H1 (cell line): Measurements from ENCODE around the gene GMCL2. TPM values are rescaled to one million over a fixed set of nuclear protein-coding genes. Genes with fewer than 3 reads are reported as not detected.

Experiments
- CTCF ChIA-PET: fragments of 300-600 bp; sonication (Branson Sonifier 250); formaldehyde crosslinking; loops from one replicate; lab custom pipeline; 2021; ENCODE audit not compliant: partially characterized antibody; lab: Charles Lee
- POLR2A ChIA-PET: fragments of 300-600 bp; sonication (Branson Sonifier 250); formaldehyde crosslinking; loops from one replicate; lab custom pipeline; 2021; ENCODE audit warnings: inconsistent platforms; ENCODE audit not compliant: partially characterized antibody; lab: Charles Lee
- DNase-seq, 2 experiments: peaks; one replicate each; pipeline versions ENCODE4 v3.0.0 to v3.0.0-alpha.2; 2010 to 2022; ENCODE audit warnings: low spot score in 2 of 2, low read depth in 1 of 2, mixed read lengths in 1 of 2
- FAIRE-seq: peaks from 2 replicates; lab custom pipeline; 2011; peaks lifted over from hg19 to GRCh38; lab: Jason Lieb, UNC
- H2AFZ ChIP-seq: 2 replicates; pipeline ENCODE4 v1.8.1; 2012; ENCODE audit warnings: low read length, inconsistent platforms
- H2AK5ac ChIP-seq: 2 replicates; pipeline ENCODE4 v1.6.1; 2013; ENCODE audit warnings: low read depth, low read length
- H2BK120ac ChIP-seq: replicated peaks from 2 replicates; pipeline ENCODE3; 2013; ENCODE audit warnings: low read depth, low read length, inconsistent platforms
- H2BK12ac ChIP-seq: 2 replicates; pipeline ENCODE4 v1.6.1; 2013; ENCODE audit warnings: low read depth, low read length
- H2BK15ac ChIP-seq: 2 replicates; pipeline ENCODE4 v1.6.1; 2013; ENCODE audit warnings: low read length
- H2BK20ac ChIP-seq: 2 replicates; pipeline ENCODE4 v1.6.1; 2013; ENCODE audit warnings: low read length
- H2BK5ac ChIP-seq: 2 replicates; pipeline ENCODE4 v1.6.1; 2013; ENCODE audit warnings: low read depth, low read length
- H3K14ac ChIP-seq: 2 replicates; pipeline ENCODE4 v1.6.1; 2013; ENCODE audit warnings: inconsistent platforms; ENCODE audit not compliant: insufficient read length
- H3K18ac ChIP-seq: 2 replicates; pipeline ENCODE4 v1.6.1; 2013; ENCODE audit warnings: low read length; ENCODE audit errors: extremely low read depth
- H3K23ac ChIP-seq: 2 replicates; pipeline ENCODE4 v1.6.1; 2013; ENCODE audit warnings: inconsistent platforms; ENCODE audit not compliant: insufficient read length
- H3K23me2 ChIP-seq: 2 replicates; pipeline ENCODE4 v1.6.1; 2013; ENCODE audit warnings: low read depth, low read length
- H3K27ac ChIP-seq: 2 replicates; pipeline ENCODE4 v1.6.1; 2011; ENCODE audit warnings: low read depth, low read length, inconsistent platforms
- H3K27me3 ChIP-seq, 4 experiments: replicated peaks in 1 of 4; 1 replicate in 1 of 4; 2 replicates in 3 of 4; pipeline versions ENCODE4 v1.6.1 to v1.8.1; 2011 to 2013; ENCODE audit warnings: low read length in 3 of 4, mild to moderate bottlenecking in 3 of 4, inconsistent platforms in 2 of 4, mixed read lengths in 2 of 4, moderate library complexity in 1 of 4; ENCODE audit not compliant: control insufficient read depth in 3 of 4, insufficient read depth in 3 of 4; ENCODE audit errors: extremely low read depth in 1 of 4
- H3K36me3 ChIP-seq, 4 experiments: 2 replicates each; pipeline versions ENCODE4 v1.6.1 to v1.8.1; 2011 to 2013; ENCODE audit warnings: mild to moderate bottlenecking in 4 of 4, low read length in 3 of 4, moderate library complexity in 2 of 4, control low read depth in 1 of 4, inconsistent platforms in 1 of 4; ENCODE audit not compliant: insufficient read depth in 4 of 4, control insufficient read depth in 2 of 4
- H3K4ac ChIP-seq: replicated peaks from 2 replicates; pipeline ENCODE3; 2013; ENCODE audit warnings: low read length, low read depth, mixed read lengths, inconsistent platforms; ENCODE audit not compliant: insufficient read length
- H3K4me1 ChIP-seq, 4 experiments: replicated peaks in 1 of 4; 1 replicate in 1 of 4; 2 replicates in 3 of 4; pipeline versions ENCODE4 v1.6.1 to v1.8.1; 2011 to 2013; ENCODE audit warnings: low read length in 3 of 4, inconsistent platforms in 2 of 4, mixed read lengths in 1 of 4; ENCODE audit not compliant: insufficient read depth in 4 of 4, control insufficient read depth in 3 of 4
- H3K4me2 ChIP-seq, 2 experiments: 2 replicates each; pipeline versions ENCODE4 v1.6.1 to v1.8.1; 2011 to 2013; ENCODE audit warnings: low read depth in 2 of 2, low read length in 2 of 2, control low read depth in 1 of 2, inconsistent platforms in 1 of 2, mild to moderate bottlenecking in 1 of 2; ENCODE audit not compliant: insufficient read depth in 1 of 2
- H3K4me3 ChIP-seq, 4 experiments: fragments of 200-600, 300-600 bp in 1 of 4; sonication (generic), shearing (Covaris generic), sonication (Bioruptor Twin) in 1 of 4; 2 replicates each; pipeline versions ENCODE4 v1.5.1 to v1.8.1; 2011 to 2016; ENCODE audit warnings: low read length in 4 of 4, low read depth in 3 of 4, control low read depth in 2 of 4, inconsistent platforms in 2 of 4, mild to moderate bottlenecking in 2 of 4, mixed read lengths in 1 of 4, moderate library complexity in 1 of 4; ENCODE audit not compliant: insufficient read depth in 2 of 4; ENCODE audit errors: extremely low read depth in 1 of 4
- H3K56ac ChIP-seq: replicated peaks from 2 replicates; pipeline ENCODE3; 2013; ENCODE audit warnings: low read depth, mild to moderate bottlenecking, mixed read lengths, low read length, inconsistent platforms; ENCODE audit not compliant: insufficient read length
- H3K79me1 ChIP-seq: 2 replicates; pipeline ENCODE4 v1.6.1; 2013; ENCODE audit warnings: low read depth, low read length, control low read depth
- H3K79me2 ChIP-seq, 2 experiments: 2 replicates each; pipeline versions ENCODE4 v1.6.1 to v1.8.1; 2012 to 2013; ENCODE audit warnings: low read length in 2 of 2, mild to moderate bottlenecking in 2 of 2, inconsistent platforms in 1 of 2; ENCODE audit not compliant: insufficient read depth in 2 of 2, control insufficient read depth in 1 of 2
- H3K9ac ChIP-seq, 4 experiments: replicated peaks in 1 of 4; 1 replicate in 1 of 4; 2 replicates in 3 of 4; pipeline versions ENCODE4 v1.6.1 to v1.8.1; 2011 to 2013; ENCODE audit warnings: low read depth in 3 of 4, low read length in 3 of 4, control low read depth in 2 of 4, mild to moderate bottlenecking in 2 of 4, moderate library complexity in 2 of 4, inconsistent platforms in 1 of 4; ENCODE audit errors: extremely low read depth in 1 of 4
- H3K9me3 ChIP-seq, 2 experiments: 2 replicates each; pipeline versions ENCODE4 v1.6.1 to v1.8.1; 2012 to 2013; ENCODE audit warnings: mild to moderate bottlenecking in 2 of 2, moderate library complexity in 2 of 2, control low read depth in 1 of 2, inconsistent platforms in 1 of 2, low read depth in 1 of 2, low read length in 1 of 2, mixed read lengths in 1 of 2; ENCODE audit not compliant: insufficient read depth in 2 of 2
- H4K20me1 ChIP-seq, 2 experiments: replicated peaks in 1 of 2; 2 replicates each; pipeline versions ENCODE3 to v1.8.1; 2011 to 2013; ENCODE audit warnings: inconsistent platforms in 2 of 2, low read length in 2 of 2, mild to moderate bottlenecking in 1 of 2; ENCODE audit not compliant: insufficient read depth in 2 of 2, control insufficient read depth in 1 of 2
- H4K5ac ChIP-seq: 2 replicates; pipeline ENCODE4 v1.6.1; 2013; ENCODE audit warnings: low read length, low read depth, mixed read lengths, inconsistent platforms; ENCODE audit not compliant: insufficient read length
- H4K8ac ChIP-seq: 2 replicates; pipeline ENCODE4 v1.8.0; 2013; ENCODE audit warnings: mild to moderate bottlenecking, moderate library complexity, low read length, inconsistent platforms; ENCODE audit not compliant: insufficient read depth; ENCODE audit errors: extremely low read depth
- H4K91ac ChIP-seq: replicated peaks from 2 replicates; pipeline ENCODE3; 2013; ENCODE audit warnings: low read length, mixed read lengths, inconsistent platforms; ENCODE audit not compliant: insufficient read length
- BACH1 ChIP-seq: IDR thresholded peaks from 2 replicates; pipeline ENCODE4 v1.6.1; 2012; ENCODE audit warnings: low read length, improper control_type of control experiment
- BCL11A ChIP-seq, 2 experiments: IDR thresholded peaks; one replicate each; pipeline ENCODE4 v1.6.1; 2011; ENCODE audit warnings: low read depth in 2 of 2, low read length in 2 of 2, mild to moderate bottlenecking in 2 of 2
- EP300 ChIP-seq, 2 experiments: IDR thresholded peaks; 1 replicate in 1 of 2; 2 replicates in 1 of 2; pipeline ENCODE4 v1.6.1; 2011 to 2012; ENCODE audit warnings: low read depth in 2 of 2, low read length in 2 of 2, mild to moderate bottlenecking in 2 of 2, borderline replicate concordance in 1 of 2, inconsistent platforms in 1 of 2, moderate library complexity in 1 of 2
- KDM1A ChIP-seq: fragments of 200-600, 300-600 bp; sonication (generic); IDR thresholded peaks from 2 replicates; pipeline ENCODE4 v1.7.1; 2016; ENCODE audit warnings: mild to moderate bottlenecking, low read length, borderline replicate concordance
- RNF2 ChIP-seq: fragments of 200-900, 300-1000 bp; sonication (generic); IDR thresholded peaks from 2 replicates; pipeline ENCODE4 v1.7.1; 2016; ENCODE audit warnings: borderline replicate concordance, low read depth, mild to moderate bottlenecking, antibody characterized with exemption, low read length; ENCODE audit not compliant: poor library complexity, severe bottlenecking; ENCODE audit errors: missing control alignments
- SP4 ChIP-seq: IDR thresholded peaks from 2 replicates; pipeline ENCODE4 v1.6.1; 2012; ENCODE audit warnings: low read length, inconsistent platforms
- SRF ChIP-seq: IDR thresholded peaks from 2 replicates; pipeline ENCODE4 v1.6.1; 2011; ENCODE audit warnings: mild to moderate bottlenecking, low read depth, low read length, moderate library complexity
- TAF1 ChIP-seq: IDR thresholded peaks from 2 replicates; pipeline ENCODE4 v1.6.1; 2011; ENCODE audit warnings: mild to moderate bottlenecking, low read depth, low read length
- TAF7 ChIP-seq: optimal IDR thresholded peaks from 2 replicates; pipeline ENCODE3; 2011; ENCODE audit warnings: low read depth, mild to moderate bottlenecking, inconsistent platforms, low read length, moderate library complexity, borderline replicate concordance
- TBP ChIP-seq: IDR thresholded peaks from 2 replicates; pipeline ENCODE4 v1.6.1; 2011; ENCODE audit warnings: low read depth, low read length, improper control_type of control experiment
- YY1 ChIP-seq: IDR thresholded peaks from 2 replicates; pipeline ENCODE4 v1.6.1; 2011; ENCODE audit warnings: low read depth, mild to moderate bottlenecking, low read length
- WGBS, 2 experiments: shearing (Covaris generic) in 1 of 2; methylation state at CpG; one replicate each; pipeline versions ENCODE4 v1.1.6 to v1.1.7; 2013 to 2015; ENCODE audit warnings: low lambda C conversion rate in 2 of 2, mixed read lengths in 2 of 2, inconsistent platforms in 1 of 2, low coverage in 1 of 2, missing lambda C conversion rate in 1 of 2; ENCODE audit not compliant: insufficient replicate concordance in 2 of 2, insufficient coverage in 1 of 2, insufficient read length in 1 of 2; ENCODE audit errors: extremely low coverage in 1 of 2, missing lambda C conversion rate in 1 of 2; 5-methylcytosine and 5-hydroxymethylcytosine counted together
- polyA plus RNA-seq, 7 experiments: library from polyadenylated mRNA; depleted of rRNA in 3 of 7; stranded (reverse) in 5 of 7; unstranded in 2 of 7; fragments of >200 nt in 5 of 7; fragments of 200-250 nt in 2 of 7; gene quantifications; 1 replicate in 5 of 7; 2 replicates in 1 of 7; 4 replicates in 1 of 7; pipeline versions ENCODE4 v1.2.1 to v1.2.3, GENCODE V29; 2011 to 2013; ENCODE audit warnings: missing spikeins in 2 of 7, mixed read lengths in 2 of 7
- total RNA-seq: library from RNA; stranded (reverse); fragmentation: NEBNext Ultra II Directional; extraction: Animal tissue kit (Norgen Biotek cat#: 25700); gene quantifications from 2 replicates; pipeline ENCODE4 v1.2.1, GENCODE V29; 2021

The GMCL2 gene
- total and polyA plus RNA-seq, 2 of the 8 experiments (the other 6 are each of a cell fraction or from before 2014, with no cell fraction given), result 0.13 TPM; not detected in 1

DNA sequence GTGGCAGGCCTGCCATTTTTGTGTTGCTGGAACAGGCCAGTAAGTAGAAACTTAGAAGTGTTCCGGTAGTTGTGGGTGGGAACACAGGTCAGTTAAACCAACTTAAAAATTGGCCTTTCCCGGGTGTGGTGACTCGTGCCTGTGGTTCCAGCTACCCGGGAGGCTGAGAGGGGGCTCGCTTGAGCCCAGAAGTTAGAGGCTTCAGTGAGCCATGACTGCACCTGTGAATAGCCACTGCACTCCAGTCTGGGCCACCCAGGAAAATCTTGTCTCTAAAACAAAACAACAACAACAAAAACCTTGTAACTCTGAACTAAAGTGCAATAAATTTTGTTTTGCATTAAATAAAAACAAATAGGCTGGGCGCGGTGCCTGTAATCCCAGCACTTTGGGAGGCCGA lies 32.1 kb downstream of the GMCL2 start:
- WGBS, 2 experiments, result 97% methylated on average over 8 of the region's 8 CpGs; no CpG with 5 or more reads in 1 of the 2 experiments
- Histone ChIP-seq H3K4ac (no peak overlapping the region), H2BK12ac (no peak overlapping the region), H3K18ac (no peak overlapping the region), H4K5ac (no peak overlapping the region), H3K23ac (no peak overlapping the region), H4K20me1 (peaks cover 2 to 5% of the 10 kb centered on the region in 2 experiments), H3K79me1 (peaks cover 6% of the 10 kb centered on the region), H3K9ac (no peak overlapping the region), H3K4me1 (peaks cover 0 to 3% (median 2%) of the 10 kb centered on the region in 4 experiments; a peak in 4 of 7 replicates), H3K36me3 (peaks cover 6 to 17% (median 11%) of the 10 kb centered on the region in 4 experiments; a peak in 7 of 8 replicates), H2BK20ac (no peak overlapping the region)
- no peak for FAIRE-seq
- ChIA-PET POLR2A (interaction anchor here (1.2 to 14.8 kb wide), 4 partner anchors 13 to 49 kb away, joined by 5 to 285 read pairs (median 31); partner anchors contain the start of genes HNRNPAB and RMND5B), CTCF (interaction anchor here (1.1 to 24.6 kb wide), 4 partner anchors 11 to 77 kb away, joined by 3 to 515 read pairs (median 77); no protein-coding TSS in a partner anchor)
- TF ChIP-seq RNF2, result no peak
- no peak for TF ChIP-seq SRF
- no peak for TF ChIP-seq TBP
- TF ChIP-seq YY1, result no peak
- TF ChIP-seq BCL11A (IDR thresholded peaks at IDR 0.05; ENCODE audit: low read depth in 2 of 2, low read length in 2 of 2), result no peak
- TF ChIP-seq BACH1, result no peak
- TF ChIP-seq TAF7, result no peak
- no peak for TF ChIP-seq KDM1A
- TF ChIP-seq SP4, result no peak
- no peak for TF ChIP-seq TAF1
- TF ChIP-seq EP300 (IDR thresholded peaks at IDR 0.05; ENCODE audit: borderline replicate concordance in 1 of 2, low read depth in 2 of 2, low read length in 2 of 2), result no peak
- TF ChIP-seq, all 59 proteins: peak for 0
- Histone ChIP-seq H3K4me2 (no peak overlapping the region), H2AFZ (no peak overlapping the region), H2BK15ac (no peak overlapping the region), H2BK5ac (no peak overlapping the region), H3K27me3 (no peaks in the 10 kb centered on the region), H2AK5ac (no peak overlapping the region), H3K79me2 (peaks cover 0 to 12% of the 10 kb centered on the region in 2 experiments; a peak in 2 of 4 replicates), H3K23me2 (peaks cover 6% of the 10 kb centered on the region; the same call in 1 of the 2 replicates), H3K14ac (no peak overlapping the region), H4K8ac (no peak overlapping the region), H2BK120ac (no peak overlapping the region), H3K27ac (no peak overlapping the region), H4K91ac (no peak overlapping the region), H3K9me3 (no peaks in the 10 kb centered on the region), H3K4me3 (no peak overlapping the region), H3K56ac (no peak overlapping the region)
- no peak for DNase-seq
